ENCODE data around the gene SUMF2.
"Not testable (repeated sequence)": the region's sequence is repeated elsewhere in the genome, so short reads cannot be mapped to it uniquely, and the experiment has no call there.

The SUMF2 gene

GRCh38 chr7:56083150-56083785, 19.2 kb downstream of the SUMF2 start:
- TF ChIP-seq POLR2AphosphoS5 (IDR thresholded peaks at IDR 0.05; ENCODE audit: low read depth, low read length) (no peak), POU2F2 (IDR thresholded peaks at IDR 0.05; ENCODE audit: low read depth, low read length) (no peak), PAX5 (IDR thresholded peaks at IDR 0.05; ENCODE audit: insufficient read depth, low read length, severe bottlenecking) (no peak), SPI1 (IDR thresholded peaks at IDR 0.05; ENCODE audit: low read depth, low read length) (no peak), TAF1 (IDR thresholded peaks at IDR 0.05; ENCODE audit: low read depth, low read length) (no peak), POLR2A (IDR thresholded peaks at IDR 0.05; ENCODE audit: low read depth, low read length) (no peak)
- no peak for FAIRE-seq
- DNase-seq (ENCODE audit: insufficient read length, low spot score): no peak

DNA sequence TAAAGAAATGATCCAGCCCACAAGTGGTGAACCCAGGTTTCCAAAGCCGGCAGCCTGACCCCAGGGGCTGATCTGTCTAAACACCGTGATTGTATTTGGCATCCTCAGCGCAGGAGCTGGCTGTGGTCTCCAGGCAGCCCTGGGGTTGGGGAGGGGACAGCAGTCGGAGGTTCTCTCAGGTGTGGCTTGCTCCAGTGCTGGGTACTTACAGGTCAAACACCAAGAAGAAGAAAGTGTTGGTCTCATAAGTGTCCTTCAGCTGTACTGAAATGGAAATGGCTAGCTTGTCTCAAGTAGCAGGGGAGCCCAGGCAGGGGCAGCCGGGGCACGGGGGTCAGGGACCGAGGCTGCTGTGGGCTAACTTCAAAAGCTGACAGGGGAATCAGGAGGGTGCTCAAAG, 22.7 kb downstream of the SUMF2 start:
- FAIRE-seq (no peak), DNase-seq (ENCODE audit: insufficient read length, low spot score) (no peak)
- TF ChIP-seq POU2F2 (IDR thresholded peaks at IDR 0.05; ENCODE audit: low read depth, low read length) (no peak), SPI1 (IDR thresholded peaks at IDR 0.05; ENCODE audit: low read depth, low read length) (no peak), POLR2A (IDR thresholded peaks at IDR 0.05; ENCODE audit: low read depth, low read length) (no peak), PAX5 (IDR thresholded peaks at IDR 0.05; ENCODE audit: insufficient read depth, low read length, severe bottlenecking) (no peak), TAF1 (IDR thresholded peaks at IDR 0.05; ENCODE audit: low read depth, low read length) (no peak), POLR2AphosphoS5 (IDR thresholded peaks at IDR 0.05; ENCODE audit: low read depth, low read length) (no peak)

- FAIRE-seq (no peak), DNase-seq (ENCODE audit: insufficient read length, low spot score) (no peak)
- TF ChIP-seq POLR2A (IDR thresholded peaks at IDR 0.05; ENCODE audit: low read depth, low read length): no peak
- TF ChIP-seq POLR2AphosphoS5 (IDR thresholded peaks at IDR 0.05; ENCODE audit: low read depth, low read length): no peak
- TF ChIP-seq SPI1 (IDR thresholded peaks at IDR 0.05; ENCODE audit: low read depth, low read length): no peak
- no peak for TF ChIP-seq POU2F2 (IDR thresholded peaks at IDR 0.05; ENCODE audit: low read depth, low read length)
- TF ChIP-seq TAF1 (IDR thresholded peaks at IDR 0.05; ENCODE audit: low read depth, low read length): no peak
- no peak for TF ChIP-seq PAX5 (IDR thresholded peaks at IDR 0.05; ENCODE audit: insufficient read depth, low read length, severe bottlenecking)
Observed at GRCh38 chr7:56087445-56087844, 23.4 kb downstream of the SUMF2 start.

GRCh38 chr7:56091591-56091990, 27.5 kb downstream of the SUMF2 start:
- TF ChIP-seq PAX5 (IDR thresholded peaks at IDR 0.05; ENCODE audit: insufficient read depth, low read length, severe bottlenecking) (no peak), TAF1 (IDR thresholded peaks at IDR 0.05; ENCODE audit: low read depth, low read length) (no peak), POU2F2 (IDR thresholded peaks at IDR 0.05; ENCODE audit: low read depth, low read length) (no peak), POLR2A (IDR thresholded peaks at IDR 0.05; ENCODE audit: low read depth, low read length) (no peak), SPI1 (IDR thresholded peaks at IDR 0.05; ENCODE audit: low read depth, low read length) (no peak), POLR2AphosphoS5 (IDR thresholded peaks at IDR 0.05; ENCODE audit: low read depth, low read length) (no peak)
- no peak for DNase-seq (ENCODE audit: insufficient read length, low spot score)
- FAIRE-seq: no peak

DNA sequence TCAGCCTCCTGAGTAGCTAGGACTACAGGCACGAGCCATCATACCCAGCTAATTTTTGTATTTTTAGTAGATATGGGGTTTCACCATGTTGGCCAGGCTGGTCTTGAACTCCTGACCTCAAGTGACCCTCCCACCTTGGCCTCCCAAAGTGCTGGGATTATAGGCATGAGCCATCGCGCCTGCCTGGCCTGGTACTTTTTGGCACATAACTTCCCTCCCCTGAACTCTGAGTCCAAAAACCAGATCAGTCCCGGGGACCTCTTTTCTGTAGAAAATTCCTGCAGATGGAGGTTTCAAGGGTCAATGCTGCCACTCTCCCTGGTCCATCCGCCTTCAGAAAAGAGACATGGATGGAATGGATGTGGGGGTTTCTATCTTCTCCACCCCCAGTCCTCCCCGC, 28.3 kb downstream of the SUMF2 start:
- not testable (repeated sequence) for FAIRE-seq; DNase-seq (ENCODE audit: insufficient read length, low spot score)

GRCh38 chr7:56092789-56093531, 28.9 kb downstream of the SUMF2 start, which contains the start of gene PHKG1:
Gene PHKG1 (minus strand): TSS chr7:56092952. CDS start chr7:56088941, 4,011 bp downstream.
- DNase-seq (ENCODE audit: insufficient read length, low spot score) (no peak), FAIRE-seq (no peak)
- TF ChIP-seq POU2F2 (IDR thresholded peaks at IDR 0.05; ENCODE audit: low read depth, low read length) (no peak), POLR2AphosphoS5 (IDR thresholded peaks at IDR 0.05; ENCODE audit: low read depth, low read length) (no peak), TAF1 (IDR thresholded peaks at IDR 0.05; ENCODE audit: low read depth, low read length) (no peak), SPI1 (IDR thresholded peaks at IDR 0.05; ENCODE audit: low read depth, low read length) (no peak)

DNA sequence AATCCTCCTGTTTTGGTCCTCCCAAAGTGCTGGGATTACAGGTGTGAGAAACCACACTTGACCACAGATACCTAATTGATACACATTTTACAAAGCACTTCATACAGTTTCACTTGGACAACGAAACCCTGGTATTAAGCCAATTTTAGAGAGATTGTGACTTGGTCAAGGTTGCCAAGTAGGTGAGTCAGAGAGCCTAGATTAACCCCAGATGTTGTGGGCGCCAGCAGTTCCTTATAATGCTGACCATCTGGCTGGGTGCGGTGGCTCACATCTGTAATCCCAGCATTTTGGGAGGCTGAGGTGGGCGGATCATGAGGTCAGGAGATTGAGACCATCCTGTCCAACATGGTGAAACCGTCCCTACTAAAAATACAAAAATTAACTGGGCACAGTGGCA, 33.6 kb downstream of the SUMF2 start:
- FAIRE-seq: no peak
- DNase-seq (ENCODE audit: insufficient read length, low spot score): no peak
- TF ChIP-seq POLR2A (IDR thresholded peaks at IDR 0.05; ENCODE audit: low read depth, low read length): peak; percentile 26; the same call in 1 of the 2 replicates
- TF ChIP-seq POLR2AphosphoS5 (IDR thresholded peaks at IDR 0.05; ENCODE audit: low read depth, low read length): no peak; the same call in 1 of the 2 replicates
- TF ChIP-seq TAF1 (IDR thresholded peaks at IDR 0.05; ENCODE audit: low read depth, low read length): no peak

- FAIRE-seq; DNase-seq (ENCODE audit: insufficient read length, low spot score): not testable (repeated sequence)
- TF ChIP-seq POLR2A (IDR thresholded peaks at IDR 0.05; ENCODE audit: low read depth, low read length): peak; percentile 53
Observed at GRCh38 chr7:56098187-56099008, 34.3 kb downstream of the SUMF2 start.

GRCh38 chr7:56099653-56100052, 35.6 kb downstream of the SUMF2 start:
- TF ChIP-seq POU2F2 (IDR thresholded peaks at IDR 0.05; ENCODE audit: low read depth, low read length): no peak
- no peak for TF ChIP-seq PAX5 (IDR thresholded peaks at IDR 0.05; ENCODE audit: insufficient read depth, low read length, severe bottlenecking)
- TF ChIP-seq TAF1 (IDR thresholded peaks at IDR 0.05; ENCODE audit: low read depth, low read length): no peak
- TF ChIP-seq POLR2A (IDR thresholded peaks at IDR 0.05; ENCODE audit: low read depth, low read length): no peak
- no peak for TF ChIP-seq POLR2AphosphoS5 (IDR thresholded peaks at IDR 0.05; ENCODE audit: low read depth, low read length)
- TF ChIP-seq SPI1 (IDR thresholded peaks at IDR 0.05; ENCODE audit: low read depth, low read length): no peak
- DNase-seq (ENCODE audit: insufficient read length, low spot score) (no peak), FAIRE-seq (no peak)

GRCh38 chr7:56104138-56104537, 40.1 kb downstream of the SUMF2 start:
- FAIRE-seq; DNase-seq (ENCODE audit: insufficient read length, low spot score): not testable (repeated sequence)

Measured in GM12891 (cell line).